Esophagus squamous epithelium (tissue), 5 donors: ENCODE data around the gene GTF3C1. TPM values are rescaled to one million over a fixed set of nuclear protein-coding genes. Genes with fewer than 3 reads are reported as not detected.
A peak's percentile ranks its signal among the peaks of the same experiment; 100 is the strongest.

Experiments used
- DNase-seq: peaks from one replicate; lab custom pipeline; 2025; lab: John Stamatoyannopoulos, UW
- H3K27ac ChIP-seq, 4 donors: fragments of 200-600 bp; sonication (generic); one replicate each; pipeline ENCODE4 v1.5.1; 2016 to 2019; ENCODE audit warnings: mild to moderate bottlenecking in 1 of 4
- H3K27me3 ChIP-seq, 4 donors: fragments of 200-600 bp; sonication (generic); 1 replicate in 3 of 4; 2 replicates in 1 of 4; pipeline versions ENCODE4 v1.5.1 to v1.6.0; 2017 to 2021; ENCODE audit warnings: antibody characterized with exemption in 1 of 4
- H3K36me3 ChIP-seq, 3 donors: fragments of 200-600 bp; sonication (generic); one replicate each; pipeline ENCODE4 v1.5.1; 2016 to 2019
- H3K4me1 ChIP-seq, 3 donors: fragments of 200-600 bp; sonication (generic); one replicate each; pipeline ENCODE4 v1.5.1; 2017 to 2019
- H3K4me3 ChIP-seq, 4 donors: fragments of 200-600 bp; sonication (generic); 1 replicate in 3 of 4; 2 replicates in 1 of 4; pipeline ENCODE4 v1.5.1; 2016 to 2019; ENCODE audit warnings: mild to moderate bottlenecking in 2 of 4, moderate library complexity in 1 of 4
- H3K9me3 ChIP-seq, 3 donors: fragments of 200-600 bp; sonication (generic); one replicate each; pipeline ENCODE4 v1.5.1; 2016 to 2019
- POLR2A ChIP-seq, 4 donors: fragments of 450-650 bp; IDR thresholded peaks; one replicate each; pipeline ENCODE4 v1.6.1; 2017; ENCODE audit warnings: antibody characterized with exemption in 4 of 4, mild to moderate bottlenecking in 4 of 4, moderate library complexity in 3 of 4
- WGBS, 2 donors: methylation state at CpG; one replicate each; pipeline ENCODE4 v1.1.5; 2018; 5-methylcytosine and 5-hydroxymethylcytosine counted together
- intact Hi-C: fragments of 100-400 bp; cut with DNase I; formaldehyde crosslinking; loops from one replicate; pipeline ENCODE4 v1.15.0; 2022
- total RNA-seq, 4 donors: library from RNA; depleted of rRNA; stranded (reverse); fragments of >200 nt; gene quantifications; one replicate each; pipeline ENCODE4 v1.1.0, GENCODE V29; 2016
- TF ChIP-seq, protein P1 (sequence below), 6 experiments: fragments of 450-650 bp in 4 of 6; fragments of 200-600 bp in 2 of 6; sonication (generic) in 2 of 6; IDR thresholded peaks; one replicate each; pipeline ENCODE4 v1.5.1; 2016 to 2019; ENCODE audit warnings: antibody characterized with exemption in 6 of 6, mild to moderate bottlenecking in 4 of 6, moderate library complexity in 4 of 6
- donor health status: DM: yes; HTN: yes; CAD: no.

GTF3C1 gene
- total RNA-seq, 4 donors from 2014 or later: 76.5 to 171 (median 84.9) TPM

DNA sequence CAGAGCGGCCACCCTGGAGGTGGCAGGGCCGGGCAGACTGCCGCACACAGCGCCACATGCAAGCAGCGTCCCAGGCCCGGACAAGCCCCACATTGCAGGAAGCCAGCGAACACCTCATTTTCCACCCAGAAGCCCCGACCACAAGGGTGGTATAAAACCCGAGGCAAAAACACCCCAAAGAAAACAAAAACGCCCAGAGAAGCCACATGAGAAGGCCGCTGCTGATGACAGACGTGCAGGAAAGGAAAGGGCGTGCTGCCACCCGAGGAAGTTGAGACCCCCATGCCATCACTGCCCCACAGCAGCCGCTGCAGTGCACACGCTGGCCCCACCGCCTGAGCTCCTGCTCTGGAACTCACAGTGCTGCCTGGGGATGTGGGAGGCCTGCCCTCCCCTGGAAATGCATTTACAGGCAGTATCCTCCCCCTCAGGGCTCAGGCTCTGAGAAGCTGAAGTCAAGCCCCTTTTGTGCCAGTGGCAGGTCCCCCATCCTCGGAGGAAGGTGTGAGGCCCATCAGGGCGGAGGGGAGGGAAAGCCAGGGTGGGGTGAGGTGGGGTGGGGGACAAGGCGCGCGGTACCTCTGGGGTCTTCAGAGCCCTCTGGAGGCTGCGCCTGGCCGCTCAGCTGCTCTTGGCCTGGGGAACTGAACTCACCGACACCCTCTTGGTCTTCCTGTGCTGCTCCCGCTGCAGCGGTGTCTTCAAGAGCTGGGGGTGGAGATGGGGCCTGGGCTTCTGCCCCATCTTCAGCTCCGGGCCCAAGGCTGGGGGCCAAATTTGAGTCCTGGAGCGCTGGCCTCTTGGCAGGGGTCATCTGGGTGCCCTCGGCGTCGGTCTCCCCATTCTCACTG lies 85.7 kb downstream of the GTF3C1 start:
- no peak for TF ChIP-seq POLR2A (IDR thresholded peaks at IDR 0.05)
- TF ChIP-seq, protein P1, sequence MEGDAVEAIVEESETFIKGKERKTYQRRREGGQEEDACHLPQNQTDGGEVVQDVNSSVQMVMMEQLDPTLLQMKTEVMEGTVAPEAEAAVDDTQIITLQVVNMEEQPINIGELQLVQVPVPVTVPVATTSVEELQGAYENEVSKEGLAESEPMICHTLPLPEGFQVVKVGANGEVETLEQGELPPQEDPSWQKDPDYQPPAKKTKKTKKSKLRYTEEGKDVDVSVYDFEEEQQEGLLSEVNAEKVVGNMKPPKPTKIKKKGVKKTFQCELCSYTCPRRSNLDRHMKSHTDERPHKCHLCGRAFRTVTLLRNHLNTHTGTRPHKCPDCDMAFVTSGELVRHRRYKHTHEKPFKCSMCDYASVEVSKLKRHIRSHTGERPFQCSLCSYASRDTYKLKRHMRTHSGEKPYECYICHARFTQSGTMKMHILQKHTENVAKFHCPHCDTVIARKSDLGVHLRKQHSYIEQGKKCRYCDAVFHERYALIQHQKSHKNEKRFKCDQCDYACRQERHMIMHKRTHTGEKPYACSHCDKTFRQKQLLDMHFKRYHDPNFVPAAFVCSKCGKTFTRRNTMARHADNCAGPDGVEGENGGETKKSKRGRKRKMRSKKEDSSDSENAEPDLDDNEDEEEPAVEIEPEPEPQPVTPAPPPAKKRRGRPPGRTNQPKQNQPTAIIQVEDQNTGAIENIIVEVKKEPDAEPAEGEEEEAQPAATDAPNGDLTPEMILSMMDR (IDR thresholded peaks at IDR 0.05): no peak
- no peak overlapping the region for H3K4me3 ChIP-seq
- peaks cover 49 to 100% (median 66%) of the 10 kb centered on the region in 3 donors for H3K36me3 ChIP-seq
- 71 to 93% methylated on average over 6 to 16 of the region's 32 CpGs for WGBS, 2 donors
- no peaks in the 10 kb centered on the region for H3K9me3 ChIP-seq
- H3K4me1 ChIP-seq: peaks cover 0 to 51% (median 21%) of the 10 kb centered on the region in 3 donors
- H3K27me3 ChIP-seq: no peaks in the 10 kb centered on the region
- intact Hi-C loops: no loop called here
- DNase-seq: no peak
- no peak overlapping the region for H3K27ac ChIP-seq

DNA sequence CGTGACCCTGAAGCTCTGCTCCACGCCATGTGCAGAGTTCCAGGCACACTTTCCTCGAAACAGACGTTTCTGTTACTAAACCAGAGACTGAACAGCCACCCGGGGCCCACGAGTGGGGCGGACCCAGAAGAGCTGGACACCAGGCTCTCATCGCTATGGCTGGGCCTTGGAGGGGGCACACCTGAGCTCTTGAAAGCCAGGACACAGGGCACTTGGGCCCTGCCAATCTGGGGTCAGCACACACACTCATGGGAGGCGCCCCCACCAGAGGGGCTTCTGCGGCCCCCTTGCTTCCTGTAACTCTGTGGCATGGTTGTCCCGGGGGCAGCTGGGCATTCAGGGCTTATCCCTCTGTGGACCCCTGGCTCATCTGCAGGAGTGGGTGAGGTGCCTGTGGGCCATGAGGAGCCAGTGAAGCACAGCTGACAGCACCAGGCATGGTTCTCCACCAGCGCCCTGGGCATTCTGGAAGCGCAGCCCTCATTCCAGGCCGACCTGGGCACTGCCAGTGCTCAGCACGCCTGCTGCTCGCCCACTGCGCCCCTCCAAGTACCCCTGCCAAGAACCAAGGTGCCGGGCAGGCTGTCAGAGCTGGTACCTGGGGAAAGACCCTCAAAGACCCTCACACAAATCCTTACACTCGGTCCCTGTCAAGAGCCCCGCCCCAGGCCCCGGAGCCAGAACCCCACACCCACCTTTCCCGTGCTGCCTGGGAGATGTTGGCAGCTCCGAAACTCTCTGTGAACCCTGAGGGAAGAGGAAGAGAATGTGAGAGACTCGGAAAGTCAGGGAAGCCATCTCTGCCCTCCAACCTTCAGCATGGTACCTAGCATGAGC lies 86.6 kb downstream of the GTF3C1 start:
- no peaks in the 10 kb centered on the region for H3K27me3 ChIP-seq
- no peaks in the 10 kb centered on the region for H3K9me3 ChIP-seq
- 59 to 77% methylated on average over 5 of the region's 24 CpGs for WGBS, 2 donors
- intact Hi-C loops: no loop called here
- no peak for DNase-seq
- H3K4me1 ChIP-seq: peaks cover 0 to 60% (median 24%) of the 10 kb centered on the region in 3 donors
- TF ChIP-seq, protein P1 (IDR thresholded peaks at IDR 0.05): no peak
- TF ChIP-seq POLR2A (IDR thresholded peaks at IDR 0.05): no peak
- no peak overlapping the region for H3K4me3 ChIP-seq
- H3K27ac ChIP-seq: peak overlapping the region in 1 of 4 donors; percentile 9
- H3K36me3 ChIP-seq: peaks cover 46 to 97% (median 57%) of the 10 kb centered on the region in 3 donors

DNA sequence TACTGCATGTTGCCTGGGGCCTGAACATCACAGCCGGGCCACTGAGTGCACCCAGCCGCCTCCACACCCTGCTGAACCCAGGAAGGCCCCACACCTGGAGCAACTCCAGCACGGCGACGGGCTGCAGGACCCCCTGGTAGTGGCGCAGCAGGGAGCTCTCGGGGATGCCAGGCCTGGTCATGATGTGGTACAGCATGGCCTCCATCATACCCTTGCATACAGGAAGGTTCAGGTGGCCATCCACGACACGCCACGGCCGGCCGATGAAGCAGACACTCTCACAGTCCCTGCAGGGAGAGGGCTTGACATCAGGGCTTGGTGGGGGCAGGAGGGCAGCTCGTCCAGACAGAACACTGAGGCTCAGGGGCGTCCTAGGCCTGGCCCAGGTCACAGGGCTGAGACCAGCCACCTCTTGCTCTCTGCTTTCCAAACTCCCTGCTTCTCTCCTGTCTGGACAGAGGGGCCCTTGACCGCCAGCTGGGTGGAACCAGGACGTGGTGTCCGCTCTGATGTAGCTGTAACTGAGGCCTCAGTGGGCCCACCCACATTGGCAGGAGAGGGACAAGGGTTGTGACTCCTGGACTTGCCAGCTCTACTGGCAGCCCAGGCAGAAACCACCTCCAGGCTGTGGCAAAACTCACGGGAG lies 87.4 kb downstream of the GTF3C1 start:
- Histone ChIP-seq H3K27ac (no peak overlapping the region), H3K4me3 (no peak overlapping the region), H3K36me3 (peaks cover 45 to 89% (median 51%) of the 10 kb centered on the region in 3 donors), H3K9me3 (no peaks in the 10 kb centered on the region), H3K4me1 (peaks cover 0 to 67% (median 28%) of the 10 kb centered on the region in 3 donors), H3K27me3 (no peaks in the 10 kb centered on the region)
- WGBS, 2 donors: 79 to 80% methylated on average over 1 to 12 of the region's 18 CpGs
- TF ChIP-seq, protein P1 (IDR thresholded peaks at IDR 0.05): no peak
- TF ChIP-seq POLR2A (IDR thresholded peaks at IDR 0.05): no peak
- intact Hi-C loops: no loop called here
- no peak for DNase-seq

DNA sequence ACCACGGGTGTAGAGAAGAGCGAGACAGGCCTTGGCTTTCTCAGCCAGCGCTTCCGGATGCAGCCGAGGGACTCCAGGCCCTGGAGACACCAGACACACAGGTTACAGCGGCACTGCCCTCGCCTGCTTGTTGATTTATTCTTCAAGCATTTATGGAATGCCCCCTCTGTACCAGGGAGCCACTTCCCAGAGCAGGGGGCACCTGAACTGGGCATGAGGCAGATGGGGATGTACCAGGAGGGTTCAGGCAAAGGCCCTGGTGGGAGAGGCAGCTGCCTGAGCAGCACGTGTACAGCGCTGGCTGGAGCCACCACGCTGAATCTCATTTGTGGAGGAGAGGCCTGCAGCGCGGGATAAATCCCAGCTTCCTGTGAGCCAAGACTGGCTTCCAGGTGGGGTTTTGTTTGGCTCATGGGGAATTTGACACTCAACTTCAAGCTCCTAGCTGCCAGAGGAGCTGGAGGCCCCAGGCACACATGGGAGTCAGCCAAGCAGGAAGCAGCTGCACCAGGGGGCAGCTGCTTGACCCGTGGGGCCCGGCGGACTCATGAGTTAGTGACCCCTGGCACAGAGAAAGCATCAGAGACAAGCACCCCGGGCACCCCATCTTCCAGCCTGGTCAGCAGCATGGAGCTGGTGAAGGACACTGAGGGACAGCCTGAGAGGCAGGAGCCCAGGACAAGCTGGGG lies 88.1 kb downstream of the GTF3C1 start:
- H3K9me3 ChIP-seq: no peaks in the 10 kb centered on the region
- peak overlapping the region; percentile 21 to 34 (median 28) for H3K27ac ChIP-seq
- no peak overlapping the region for H3K4me3 ChIP-seq
- H3K27me3 ChIP-seq: no peaks in the 10 kb centered on the region
- peaks cover 0 to 74% (median 34%) of the 10 kb centered on the region in 3 donors for H3K4me1 ChIP-seq
- TF ChIP-seq POLR2A (IDR thresholded peaks at IDR 0.05): no peak
- TF ChIP-seq, protein P1 (IDR thresholded peaks at IDR 0.05): no peak
- DNase-seq: no peak
- intact Hi-C loops: no loop called here
- WGBS, 2 donors: 56 to 60% methylated on average over 2 to 10 of the region's 16 CpGs
- H3K36me3 ChIP-seq: peaks cover 38 to 82% (median 51%) of the 10 kb centered on the region in 3 donors
